GM03348 (cell line): ENCODE measurements around the gene NEURL1B.
A peak's percentile ranks its signal among the peaks of the same experiment; 100 is the strongest.
"Not testable (repeated sequence)": the region's sequence is repeated elsewhere in the genome, so short reads cannot be mapped to it uniquely, and the experiment has no call there.

Experiments
- DNase-seq: peaks from one replicate; pipeline ENCODE4 v3.0.0; 2012; ENCODE audit warnings: low spot score

The NEURL1B gene

GRCh38 chr5:172640822-172641358 is at the start of gene NEURL1B:
Gene NEURL1B, plus strand, starts transcription at chr5:172641263. Its CDS starts 144 bp downstream, at chr5:172641407.
- peak; percentile 97 for DNase-seq

GRCh38 chr5:172591636-172592035 is 49.4 kb upstream of the NEURL1B start:
- DNase-seq = no peak

- DNase-seq = no peak
These were observed 48.2 kb upstream of the NEURL1B start for GRCh38 chr5:172592881-172593280.

GRCh38 chr5:172593306-172593705 is 47.8 kb upstream of the NEURL1B start:
- DNase-seq = no peak

- no peak for DNase-seq
These were observed 47.3 kb upstream of the NEURL1B start for GRCh38 chr5:172593721-172594235.

GRCh38 chr5:172594431-172594830 is 46.6 kb upstream of the NEURL1B start:
- DNase-seq = no peak

- no peak for DNase-seq
These were observed 46.1 kb upstream of the NEURL1B start for GRCh38 chr5:172594867-172595466.

GRCh38 chr5:172595596-172596455 is 45.2 kb upstream of the NEURL1B start:
- no peak for DNase-seq

GRCh38 chr5:172596638-172597231 is 44.3 kb upstream of the NEURL1B start:
- no peak for DNase-seq

GRCh38 chr5:172597755-172598155 is 43.3 kb upstream of the NEURL1B start:
- no peak for DNase-seq

GRCh38 chr5:172598251-172599203 is 42.5 kb upstream of the NEURL1B start:
- no peak for DNase-seq

- DNase-seq = no peak
These were observed 41.9 kb upstream of the NEURL1B start for GRCh38 chr5:172599204-172599567.

GRCh38 chr5:172600571-172600970 is 40.5 kb upstream of the NEURL1B start:
- DNase-seq = no peak

- not testable (repeated sequence) for DNase-seq
These were observed 39.5 kb upstream of the NEURL1B start for GRCh38 chr5:172601576-172601975.

- no peak for DNase-seq
These were observed 38.3 kb upstream of the NEURL1B start for GRCh38 chr5:172602783-172603231.

GRCh38 chr5:172603251-172603806 is 37.7 kb upstream of the NEURL1B start:
- DNase-seq = peak; percentile 52

GRCh38 chr5:172605466-172605865 is 35.6 kb upstream of the NEURL1B start:
- DNase-seq = no peak

- DNase-seq = no peak
These were observed 34.8 kb upstream of the NEURL1B start for GRCh38 chr5:172606156-172606785.

GRCh38 chr5:172607213-172607793 is 33.8 kb upstream of the NEURL1B start:
- no peak for DNase-seq

- DNase-seq = no peak
These were observed 32.3 kb upstream of the NEURL1B start for GRCh38 chr5:172608773-172609172.
